Panc1 (cell line): Measurements from ENCODE around the gene CDKN1A. TPM values are rescaled to one million over a fixed set of nuclear protein-coding genes. Genes with fewer than 3 reads are reported as not detected.

Source experiments
- ATAC-seq: fragments of 200-7000 bp; cut with Tn5 transposase; 2 replicates; pipeline ENCODE4 v1.9.1; 2020; ENCODE audit warnings: mild to moderate bottlenecking, moderate library complexity
- BruUV-seq: library from RNA; stranded (reverse); fragments of 400-500 nt; replicated peaks from 2 replicates; lab custom pipeline; 2021; lab: Mats Ljungman, UMichigan
- CTCF ChIA-PET: fragments of 300-600 bp; sonication (Branson Sonifier 250); formaldehyde crosslinking; loops from one replicate; lab custom pipeline; 2022; ENCODE audit warnings: antibody characterized with exemption; lab: Charles Lee
- POLR2A ChIA-PET: fragments of 300-600 bp; sonication (Branson Sonifier 250); formaldehyde crosslinking; loops from one replicate; lab custom pipeline; 2022; ENCODE audit warnings: antibody characterized with exemption; lab: Charles Lee
- DNase-seq: peaks from one replicate; pipeline ENCODE4 v3.0.0-alpha.2; 2010; ENCODE audit warnings: low read depth, low spot score
- H3K27ac ChIP-seq: 2 replicates; pipeline ENCODE4 v1.5.1; 2011; ENCODE audit warnings: mild to moderate bottlenecking, low read length, inconsistent platforms
- H3K27me3 ChIP-seq: fragments of 200-500 bp; sonication (Bioruptor generic); 2 replicates; pipeline ENCODE4 v1.6.0; 2014; ENCODE audit warnings: low read length, inconsistent platforms; ENCODE audit not compliant: control insufficient read depth, insufficient read depth
- H3K36me3 ChIP-seq: fragments of 200-500 bp; sonication (Bioruptor generic); 2 replicates; pipeline ENCODE4 v1.5.1; 2014; ENCODE audit warnings: inconsistent platforms, mild to moderate bottlenecking, low read length, moderate library complexity; ENCODE audit not compliant: control insufficient read depth, insufficient read depth
- H3K4me1 ChIP-seq: 2 replicates; pipeline ENCODE4 v1.5.1; 2011; ENCODE audit warnings: inconsistent platforms, mild to moderate bottlenecking, low read length, moderate library complexity; ENCODE audit not compliant: control insufficient read depth, insufficient read depth
- H3K4me3 ChIP-seq, 2 experiments: 2 replicates each; pipeline ENCODE4 v1.5.1; 2011 to 2012; ENCODE audit warnings: low read depth in 2 of 2, low read length in 2 of 2, mild to moderate bottlenecking in 2 of 2, inconsistent platforms in 1 of 2, moderate library complexity in 1 of 2
- H3K9me3 ChIP-seq: fragments of 200-500 bp; sonication (Bioruptor generic); 2 replicates; pipeline ENCODE4 v1.5.1; 2014; ENCODE audit warnings: low read depth, mild to moderate bottlenecking, inconsistent platforms, low read length, moderate library complexity; ENCODE audit not compliant: control insufficient read depth, insufficient read depth
- POLR2AphosphoS5 ChIP-seq: IDR thresholded peaks from 2 replicates; pipeline ENCODE4 v1.6.1; 2012; ENCODE audit warnings: mild to moderate bottlenecking, low read depth, low read length, moderate library complexity
- REST ChIP-seq, 2 experiments: IDR thresholded peaks; 2 replicates each; pipeline ENCODE4 v1.6.1; 2011 to 2012; ENCODE audit warnings: low read depth in 2 of 2, control low read depth in 1 of 2, low read length in 1 of 2, mild to moderate bottlenecking in 1 of 2, moderate library complexity in 1 of 2; ENCODE audit not compliant: insufficient read depth in 1 of 2
- SIN3A ChIP-seq: IDR thresholded peaks from 2 replicates; pipeline ENCODE4 v1.6.1; 2012; ENCODE audit warnings: low read depth, mild to moderate bottlenecking, low read length, moderate library complexity, borderline replicate concordance; ENCODE audit not compliant: insufficient read depth
- TCF7L2 ChIP-seq: IDR thresholded peaks from 2 replicates; pipeline ENCODE4 v1.6.1; 2011; ENCODE audit warnings: mild to moderate bottlenecking, low read depth, low read length, inconsistent platforms
- in situ Hi-C: cut with HindIII; loops from 2 replicates; pipeline ENCODE4 v1.10.0; 2016; ENCODE audit warnings: low sequenced_read_pairs, low pct_unique_long_range_greater_than_20kb
- intact Hi-C: fragments of 100-400 bp; cut with micrococcal nuclease; formaldehyde crosslinking; loops from one replicate; pipeline ENCODE4 v1.10.0; 2022; ENCODE audit not compliant: unreplicated experiment
- total RNA-seq: library from RNA; stranded (reverse); gene quantifications from one replicate; pipeline ENCODE4 v1.2.1, GENCODE V29; 2021; ENCODE audit not compliant: unreplicated experiment
- TF ChIP-seq, protein P1 (sequence below): fragments of 450-650 bp; IDR thresholded peaks from 2 replicates; pipeline ENCODE4 v1.5.1; 2017; ENCODE audit warnings: mild to moderate bottlenecking

The CDKN1A gene
- total RNA-seq, 1 experiment from 2014 or later: 46.2 TPM

DNA sequence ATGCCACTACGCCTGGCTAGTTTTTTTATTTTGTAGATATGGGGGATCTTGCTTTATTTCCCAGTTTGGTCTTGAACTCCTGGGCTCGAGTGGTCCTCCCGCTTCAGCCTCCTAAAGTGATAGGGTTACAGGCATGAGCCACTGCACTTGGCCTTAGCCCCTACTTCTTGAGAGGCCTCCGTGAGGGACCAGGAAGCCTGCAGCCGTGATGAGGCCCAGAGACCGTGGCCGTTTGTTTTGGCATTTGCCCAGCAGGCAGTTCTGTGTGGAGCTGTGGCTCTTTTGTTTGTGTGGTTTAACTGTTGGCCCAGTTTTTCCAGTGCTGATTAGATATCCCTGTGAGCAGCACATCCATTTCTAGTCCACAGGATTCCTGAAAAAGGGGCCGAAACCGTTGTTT is 44.6 kb upstream of the CDKN1A start:
- peak overlapping the region; percentile 79 for H3K27ac ChIP-seq
- no peaks in the 10 kb centered on the region for H3K36me3 ChIP-seq
- H3K27me3 ChIP-seq: no peaks in the 10 kb centered on the region
- BruUV-seq: no TSS peak
- intact Hi-C loops: no loop called here
- peaks cover 27% of the 10 kb centered on the region for H3K4me1 ChIP-seq
- TF ChIP-seq POLR2AphosphoS5 (peak; percentile 70; the same call in 1 of the 2 replicates), TCF7L2 (0 out of 2 replicates have a peak, but pooled peaks have one; percentile 37), SIN3A (no peak), REST (IDR thresholded peaks at IDR 0.05; ENCODE audit: insufficient read depth in 1 of 2, low read depth in 2 of 2, low read length in 1 of 2) (no peak)
- CTCF ChIA-PET: interaction anchor here (0.6 to 0.7 kb wide), 2 partner anchors 9 kb away, joined by 3 to 4 read pairs; no protein-coding TSS in a partner anchor
- ATAC-seq (peak; percentile 88), DNase-seq (no peak)
- in situ Hi-C loops: no loop called here
- no peaks in the 10 kb centered on the region for H3K9me3 ChIP-seq
- no peak overlapping the region for H3K4me3 ChIP-seq
- POLR2A ChIA-PET: no interaction called here

DNA sequence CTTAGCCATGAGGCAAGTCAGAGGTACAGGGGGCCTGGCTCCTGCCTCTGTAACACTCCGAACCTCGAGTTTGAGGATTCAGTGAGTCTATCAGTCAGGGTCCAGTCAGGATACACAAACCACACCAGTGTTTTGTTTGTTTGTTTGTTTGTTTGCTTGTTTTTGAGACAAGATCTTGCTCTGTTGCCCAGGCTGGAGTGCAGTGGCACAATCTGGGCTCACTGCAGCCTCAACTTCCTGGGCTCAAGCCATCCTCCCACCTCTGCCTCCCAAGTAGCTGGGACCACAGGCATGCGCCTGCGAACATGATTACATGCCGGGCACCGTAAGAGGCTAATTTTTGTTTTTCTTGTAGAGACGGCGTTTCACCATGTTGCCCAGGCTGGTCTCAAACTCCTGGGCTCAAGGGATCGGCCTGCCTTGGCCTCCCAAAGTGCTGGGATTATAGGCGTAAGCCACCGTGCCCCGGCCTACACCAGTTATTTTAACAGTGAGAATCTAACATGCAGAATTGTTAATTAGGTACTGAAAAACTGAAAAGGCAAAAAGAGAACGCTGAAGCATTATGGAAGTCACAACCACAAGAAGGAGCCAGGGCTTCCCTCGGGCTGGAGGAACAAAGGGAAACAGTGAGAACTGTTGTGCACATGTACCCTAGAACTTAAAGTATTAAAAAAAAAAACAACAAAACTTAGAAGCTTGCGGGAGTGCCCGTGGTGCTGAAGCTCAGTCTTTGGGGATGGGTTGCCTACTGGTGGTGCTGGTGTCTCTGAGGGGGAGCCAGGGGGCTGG is 44.0 kb upstream of the CDKN1A start:
- CTCF ChIA-PET: interaction anchor here (0.5 to 0.7 kb wide), 2 partner anchors 8 to 17 kb away, joined by 3 to 4 read pairs; no protein-coding TSS in a partner anchor
- Histone ChIP-seq H3K27me3 (no peaks in the 10 kb centered on the region), H3K9me3 (no peaks in the 10 kb centered on the region), H3K4me3 (no peak overlapping the region), H3K36me3 (no peaks in the 10 kb centered on the region), H3K27ac (peak overlapping the region; percentile 79), H3K4me1 (peaks cover 27% of the 10 kb centered on the region)
- peak; percentile 56; the same call in 1 of the 2 replicates for ATAC-seq
- TF ChIP-seq TCF7L2: no peak
- TF ChIP-seq, protein P1, sequence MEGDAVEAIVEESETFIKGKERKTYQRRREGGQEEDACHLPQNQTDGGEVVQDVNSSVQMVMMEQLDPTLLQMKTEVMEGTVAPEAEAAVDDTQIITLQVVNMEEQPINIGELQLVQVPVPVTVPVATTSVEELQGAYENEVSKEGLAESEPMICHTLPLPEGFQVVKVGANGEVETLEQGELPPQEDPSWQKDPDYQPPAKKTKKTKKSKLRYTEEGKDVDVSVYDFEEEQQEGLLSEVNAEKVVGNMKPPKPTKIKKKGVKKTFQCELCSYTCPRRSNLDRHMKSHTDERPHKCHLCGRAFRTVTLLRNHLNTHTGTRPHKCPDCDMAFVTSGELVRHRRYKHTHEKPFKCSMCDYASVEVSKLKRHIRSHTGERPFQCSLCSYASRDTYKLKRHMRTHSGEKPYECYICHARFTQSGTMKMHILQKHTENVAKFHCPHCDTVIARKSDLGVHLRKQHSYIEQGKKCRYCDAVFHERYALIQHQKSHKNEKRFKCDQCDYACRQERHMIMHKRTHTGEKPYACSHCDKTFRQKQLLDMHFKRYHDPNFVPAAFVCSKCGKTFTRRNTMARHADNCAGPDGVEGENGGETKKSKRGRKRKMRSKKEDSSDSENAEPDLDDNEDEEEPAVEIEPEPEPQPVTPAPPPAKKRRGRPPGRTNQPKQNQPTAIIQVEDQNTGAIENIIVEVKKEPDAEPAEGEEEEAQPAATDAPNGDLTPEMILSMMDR: no peak
- in situ Hi-C loops (no loop called here), intact Hi-C loops (no loop called here)
- POLR2A ChIA-PET: no interaction called here
- no peak for DNase-seq
- no TSS peak for BruUV-seq

DNA sequence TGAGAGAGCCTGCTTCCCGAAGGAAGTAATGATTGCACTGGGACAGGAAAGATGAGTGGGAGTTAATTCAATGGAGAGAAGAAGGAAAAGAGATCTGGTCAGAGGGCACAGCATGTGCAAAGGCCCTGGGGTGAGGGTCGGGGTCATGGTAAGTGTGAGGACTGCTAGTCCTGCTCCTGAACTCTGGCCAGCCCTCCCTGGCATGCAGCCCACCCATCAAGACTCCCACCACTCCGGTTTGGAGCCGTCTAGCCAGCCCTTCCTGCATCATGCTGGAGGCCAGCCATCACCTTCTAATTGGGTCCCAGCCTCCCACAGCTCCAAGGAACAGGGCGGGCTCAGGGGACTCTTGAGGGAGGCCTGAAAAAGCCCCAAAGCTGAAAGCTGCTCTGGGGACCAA is 42.2 kb upstream of the CDKN1A start:
- ATAC-seq (no peak), DNase-seq (no peak)
- no peaks in the 10 kb centered on the region for H3K27me3 ChIP-seq
- no peak overlapping the region for H3K27ac ChIP-seq
- no peaks in the 10 kb centered on the region for H3K36me3 ChIP-seq
- POLR2A ChIA-PET: no interaction called here
- peaks cover 27% of the 10 kb centered on the region for H3K4me1 ChIP-seq
- no peaks in the 10 kb centered on the region for H3K9me3 ChIP-seq
- no peak for TF ChIP-seq POLR2AphosphoS5
- no peak for TF ChIP-seq TCF7L2
- no peak for TF ChIP-seq REST (IDR thresholded peaks at IDR 0.05; ENCODE audit: insufficient read depth in 1 of 2, low read depth in 2 of 2, low read length in 1 of 2)
- TF ChIP-seq SIN3A: no peak
- TF ChIP-seq, protein P1: no peak
- in situ Hi-C loops: no loop called here
- no peak overlapping the region for H3K4me3 ChIP-seq
- CTCF ChIA-PET: no interaction called here
- intact Hi-C loops: no loop called here
- no TSS peak for BruUV-seq
